Naive thymus-derived CD4-positive, alpha-beta T cell (primary cell): Measurements from ENCODE around the gene PRRC2C. TPM values are rescaled to one million over a fixed set of nuclear protein-coding genes. Genes with fewer than 3 reads are reported as not detected.

Experiments used
- ATAC-seq: fragments of 150-1000 bp; cut with Tn5 transposase; 2 replicates; pipeline ENCODE4 v1.10.0; 2021; ENCODE audit warnings: mild to moderate bottlenecking, moderate library complexity
- CTCF ChIA-PET: fragments of 350-600 bp; sonication (Branson Sonifier 250); formaldehyde crosslinking; loops from one replicate; lab custom pipeline; 2021; ENCODE audit warnings: antibody characterized with exemption; lab: Charles Lee
- POLR2A ChIA-PET: fragments of 350-600 bp; sonication (Branson Sonifier 250); formaldehyde crosslinking; loops from one replicate; lab custom pipeline; 2021; ENCODE audit warnings: antibody characterized with exemption, inconsistent platforms; lab: Charles Lee
- DNase-seq, 9 donors: peaks; one replicate each; pipeline versions ENCODE4 v3.0.0 to v3.0.0-alpha.2; 2020 to 2022; ENCODE audit warnings: mixed read lengths in 1 of 9
- H3K27ac ChIP-seq: one replicate; pipeline ENCODE4 v1.7.0; 2013; ENCODE audit warnings: mild to moderate bottlenecking, low read depth, low read length, moderate library complexity
- H3K27me3 ChIP-seq, 2 donors: one replicate each; pipeline ENCODE4 v1.7.0; 2013; ENCODE audit warnings: low read length in 2 of 2, mild to moderate bottlenecking in 2 of 2, moderate library complexity in 2 of 2; ENCODE audit not compliant: control insufficient read depth in 2 of 2, insufficient read depth in 2 of 2
- H3K36me3 ChIP-seq, 3 experiments: 1 replicate in 2 of 3; 2 replicates in 1 of 3; pipeline ENCODE4 v1.7.0; 2013; ENCODE audit warnings: low read length in 3 of 3, mild to moderate bottlenecking in 3 of 3, moderate library complexity in 1 of 3; ENCODE audit not compliant: insufficient read depth in 3 of 3, control insufficient read depth in 2 of 3
- H3K4me1 ChIP-seq, 2 donors: one replicate each; pipeline ENCODE4 v1.7.0; 2013; ENCODE audit warnings: low read length in 2 of 2, mild to moderate bottlenecking in 2 of 2, moderate library complexity in 1 of 2; ENCODE audit not compliant: control insufficient read depth in 2 of 2, insufficient read depth in 2 of 2
- H3K4me3 ChIP-seq: 2 replicates; pipeline ENCODE4 v1.7.0; 2013; ENCODE audit warnings: mild to moderate bottlenecking, low read length
- H3K9me3 ChIP-seq, 3 experiments: 1 replicate in 2 of 3; 2 replicates in 1 of 3; pipeline ENCODE4 v1.7.0; 2013; ENCODE audit warnings: low read length in 3 of 3; ENCODE audit not compliant: control insufficient read depth in 2 of 3
- H3K27ac Mint-ChIP-seq, 9 donors: one replicate each; pipeline ENCODE4 v1.8.0; 2020 to 2022; ENCODE audit warnings: mixed read lengths in 9 of 9, mild to moderate bottlenecking in 8 of 9, moderate library complexity in 5 of 9, inconsistent platforms in 2 of 9
- H3K27me3 Mint-ChIP-seq, 5 donors: one replicate each; pipeline ENCODE4 v1.8.0; 2021 to 2022; ENCODE audit warnings: mixed read lengths in 5 of 5, mild to moderate bottlenecking in 1 of 5
- H3K36me3 Mint-ChIP-seq, 5 donors: one replicate each; pipeline ENCODE4 v1.8.0; 2020 to 2022; ENCODE audit warnings: mixed read lengths in 5 of 5, mild to moderate bottlenecking in 3 of 5, inconsistent platforms in 1 of 5
- H3K4me1 Mint-ChIP-seq, 7 donors: one replicate each; pipeline ENCODE4 v1.8.0; 2020 to 2022; ENCODE audit warnings: mixed read lengths in 7 of 7, mild to moderate bottlenecking in 3 of 7, inconsistent platforms in 1 of 7
- H3K4me3 Mint-ChIP-seq, 10 donors: one replicate each; pipeline ENCODE4 v1.8.0; 2020 to 2022; ENCODE audit warnings: mild to moderate bottlenecking in 10 of 10, mixed read lengths in 10 of 10, moderate library complexity in 6 of 10, inconsistent platforms in 2 of 10
- H3K9me3 Mint-ChIP-seq, 11 donors: one replicate each; pipeline ENCODE4 v1.8.0; 2020 to 2022; ENCODE audit warnings: mixed read lengths in 11 of 11, mild to moderate bottlenecking in 4 of 11, inconsistent platforms in 1 of 11, moderate library complexity in 1 of 11
- intact Hi-C, 2 donors: fragments of 100-400 bp; cut with micrococcal nuclease; formaldehyde crosslinking; loops; one replicate each; pipeline ENCODE4 v1.15.1; 2023
- polyA plus RNA-seq, 2 donors: library from polyadenylated mRNA; unstranded; fragments of 300-500 nt; fragmentation: Illumina TruSeq; gene quantifications; one replicate each; pipeline ENCODE4 v1.2.3, GENCODE V29; 2021
- total RNA-seq, 6 experiments: library from RNA in 5 of 6; stranded (reverse) in 5 of 6; gene quantifications; 1 replicate in 5 of 6; 2 replicates in 1 of 6; pipeline ENCODE4 v1.2.3 and lab custom pipeline; 2021 to 2026

Gene PRRC2C
- total and polyA plus RNA-seq, 7 experiments from 2014 or later, result 45.2 to 341 (median 285) TPM

DNA sequence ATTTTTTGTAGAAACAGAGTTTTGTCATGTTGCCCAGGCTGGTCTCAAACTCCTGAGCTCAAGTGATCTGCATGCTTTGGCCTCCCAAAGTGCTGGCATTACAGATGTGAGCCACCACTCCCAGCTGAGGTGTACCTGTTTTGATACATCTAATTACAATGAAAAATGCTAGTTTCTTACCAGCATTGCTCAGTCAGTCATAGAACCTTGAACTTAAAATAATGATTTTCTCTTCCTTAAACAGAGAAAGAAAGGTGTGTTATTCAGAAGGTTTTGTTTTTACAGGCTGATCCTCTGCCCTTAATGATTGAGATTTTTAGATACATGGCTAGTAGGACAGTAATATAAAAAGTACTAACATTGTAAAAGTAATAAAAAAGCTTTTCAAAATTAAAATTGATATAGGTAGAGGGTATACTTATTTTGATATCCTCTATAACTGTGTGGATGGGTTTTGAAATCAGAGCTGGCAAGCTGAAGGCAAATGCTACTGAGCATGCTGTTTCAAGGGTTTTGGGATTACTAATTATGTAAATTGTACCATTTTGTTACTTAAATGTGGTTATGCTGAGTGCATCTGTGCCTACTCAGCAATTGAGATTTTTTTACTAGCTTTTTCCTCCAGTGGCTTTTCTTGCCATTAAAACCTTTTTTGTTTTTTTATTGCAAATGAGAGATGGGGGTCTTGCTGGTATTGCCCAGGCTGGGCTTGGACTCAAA lies 16.1 kb downstream of the PRRC2C start:
- Histone ChIP-seq H3K27ac (peak overlapping the region; percentile 10), H3K27me3 (no peaks in the 10 kb centered on the region), H3K4me1 (peaks cover 30 to 37% of the 10 kb centered on the region in 2 donors), H3K9me3 (no peaks in the 10 kb centered on the region), H3K4me3 (no peak overlapping the region), H3K36me3 (peaks cover 0 to 28% (median 0%) of the 10 kb centered on the region in 3 experiments)
- CTCF ChIA-PET, result interaction anchor here (0.8 kb wide), 1 partner anchor 16 kb away, joined by 3 read pairs; the partner anchor contains the start of gene PRRC2C
- H3K4me1 Mint-ChIP-seq, result peaks cover 66 to 97% (median 91%) of the 10 kb centered on the region in 7 donors
- H3K9me3 Mint-ChIP-seq, result peaks cover 0 to 4% (median 0%) of the 10 kb centered on the region in 11 donors
- peak overlapping the region in 4 of 9 donors; percentile 49 to 68 (median 57) for H3K27ac Mint-ChIP-seq
- peak; percentile 7 for ATAC-seq
- POLR2A ChIA-PET, result interaction anchor here (1.0 kb wide), 1 partner anchor 15 kb away, joined by 3 read pairs; no protein-coding TSS in a partner anchor
- peaks cover 4 to 61% (median 29%) of the 10 kb centered on the region in 5 donors for H3K36me3 Mint-ChIP-seq
- H3K4me3 Mint-ChIP-seq, result peak overlapping the region in 7 of 10 donors; percentile 22 to 55 (median 43)
- H3K27me3 Mint-ChIP-seq, result no peaks in the 10 kb centered on the region
- no peak for DNase-seq
- intact Hi-C loops, result loop anchor here in 1 of 2 donors (2.0 kb wide), 1 partner anchor 15 kb away; no protein-coding TSS in a partner anchor

DNA sequence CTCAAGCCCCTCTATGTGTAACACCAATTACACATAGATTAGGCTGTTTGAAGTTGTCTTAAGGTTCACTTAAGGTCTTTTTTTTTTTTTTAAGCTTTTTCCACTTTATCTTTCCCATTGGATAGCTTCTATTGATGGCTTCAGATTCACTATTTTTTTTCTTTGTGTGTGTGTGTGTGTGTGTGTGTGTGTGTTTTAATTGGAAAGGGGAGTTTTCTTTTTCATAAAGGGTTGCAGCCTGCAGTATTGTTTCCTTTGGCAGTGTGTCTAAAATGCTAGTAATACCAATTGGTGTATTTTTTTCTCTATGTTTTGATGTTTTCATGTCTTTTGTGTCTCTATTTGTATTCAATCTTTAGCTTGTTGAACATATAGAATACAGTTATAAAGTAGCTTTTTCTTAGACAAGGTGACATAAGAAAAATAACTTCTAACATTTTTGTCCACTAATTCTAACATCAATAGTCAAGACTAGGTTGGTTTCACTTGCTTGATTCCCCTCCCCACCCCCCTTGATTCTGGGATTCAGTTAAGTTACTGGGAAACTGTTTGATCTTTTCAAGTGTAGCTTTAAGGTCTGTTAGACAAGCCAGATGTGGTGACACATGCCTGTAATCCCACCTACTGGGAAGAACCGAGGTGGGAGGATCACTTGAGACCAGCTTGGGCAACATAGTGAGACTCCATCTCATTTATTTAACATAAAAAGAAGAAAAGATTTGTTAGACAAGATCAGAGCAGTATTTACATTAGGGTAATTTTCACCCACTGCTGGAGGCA lies 21.4 kb downstream of the PRRC2C start:
- CTCF ChIA-PET, result no interaction called here
- Histone ChIP-seq H3K4me3 (no peak overlapping the region), H3K27me3 (no peaks in the 10 kb centered on the region), H3K27ac (peak overlapping the region; percentile 42), H3K4me1 (peaks cover 50 to 72% of the 10 kb centered on the region in 2 donors), H3K9me3 (no peaks in the 10 kb centered on the region), H3K36me3 (peaks cover 0 to 4% (median 0%) of the 10 kb centered on the region in 3 experiments)
- ATAC-seq, result peak; percentile 23
- DNase-seq, result no peak
- POLR2A ChIA-PET, result interaction anchor here (0.6 to 1.5 kb wide), 7 partner anchors 10 to 236 kb away, joined by 3 to 4 read pairs (median 3); partner anchors contain the start of gene PRRC2C
- H3K36me3 Mint-ChIP-seq, result peaks cover 0 to 23% (median 13%) of the 10 kb centered on the region in 5 donors
- peak overlapping the region in 9 of 10 donors; percentile 48 to 73 (median 62) for H3K4me3 Mint-ChIP-seq
- no peaks in the 10 kb centered on the region for H3K27me3 Mint-ChIP-seq
- H3K9me3 Mint-ChIP-seq, result peaks cover 0 to 2% (median 0%) of the 10 kb centered on the region in 11 donors
- intact Hi-C loops, result no loop called here
- peak overlapping the region; percentile 43 to 85 (median 73) for H3K27ac Mint-ChIP-seq
- H3K4me1 Mint-ChIP-seq, result peaks cover 74 to 99% (median 95%) of the 10 kb centered on the region in 7 donors

DNA sequence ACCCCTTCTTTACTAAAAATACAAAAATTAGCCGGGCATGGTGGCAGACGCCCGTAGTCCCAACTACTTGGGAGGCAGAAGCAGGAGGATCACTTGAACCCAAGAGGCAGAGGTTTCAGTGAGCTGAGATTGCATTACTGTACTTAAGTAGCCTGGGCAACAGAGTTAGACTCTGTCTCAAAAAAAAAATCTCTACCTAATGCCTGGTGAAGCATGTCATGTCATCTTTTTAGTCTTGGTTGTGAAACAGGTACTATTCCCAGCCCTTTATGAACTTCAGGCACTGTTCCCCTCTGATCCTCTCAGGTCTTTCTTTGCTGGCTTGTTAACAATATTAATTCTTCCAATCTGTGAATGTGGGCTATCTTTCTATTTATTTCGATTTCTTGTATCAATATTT lies 22.1 kb downstream of the PRRC2C start:
- no peaks in the 10 kb centered on the region for H3K9me3 ChIP-seq
- peaks cover 0 to 20% (median 10%) of the 10 kb centered on the region in 5 donors for H3K36me3 Mint-ChIP-seq
- ChIA-PET POLR2A (interaction anchor here (1.0 to 1.5 kb wide), 2 partner anchors 9 to 21 kb away, joined by 4 read pairs; no protein-coding TSS in a partner anchor), CTCF (no interaction called here)
- H3K4me3 Mint-ChIP-seq, result peak overlapping the region in 9 of 10 donors; percentile 48 to 73 (median 65)
- no peaks in the 10 kb centered on the region for H3K27me3 ChIP-seq
- intact Hi-C loops, result no loop called here
- peaks cover 0 to 3% (median 0%) of the 10 kb centered on the region in 3 experiments for H3K36me3 ChIP-seq
- peak overlapping the region in 6 of 9 donors; percentile 10 to 80 (median 66) for H3K27ac Mint-ChIP-seq
- H3K27ac ChIP-seq, result no peak overlapping the region
- H3K4me1 ChIP-seq, result peaks cover 50 to 69% of the 10 kb centered on the region in 2 donors
- H3K27me3 Mint-ChIP-seq, result no peaks in the 10 kb centered on the region
- H3K4me1 Mint-ChIP-seq, result peaks cover 74 to 99% (median 93%) of the 10 kb centered on the region in 7 donors
- peaks cover 0 to 2% (median 0%) of the 10 kb centered on the region in 11 donors for H3K9me3 Mint-ChIP-seq
- DNase-seq (no peak), ATAC-seq (peak; percentile 11)
- no peak overlapping the region for H3K4me3 ChIP-seq

DNA sequence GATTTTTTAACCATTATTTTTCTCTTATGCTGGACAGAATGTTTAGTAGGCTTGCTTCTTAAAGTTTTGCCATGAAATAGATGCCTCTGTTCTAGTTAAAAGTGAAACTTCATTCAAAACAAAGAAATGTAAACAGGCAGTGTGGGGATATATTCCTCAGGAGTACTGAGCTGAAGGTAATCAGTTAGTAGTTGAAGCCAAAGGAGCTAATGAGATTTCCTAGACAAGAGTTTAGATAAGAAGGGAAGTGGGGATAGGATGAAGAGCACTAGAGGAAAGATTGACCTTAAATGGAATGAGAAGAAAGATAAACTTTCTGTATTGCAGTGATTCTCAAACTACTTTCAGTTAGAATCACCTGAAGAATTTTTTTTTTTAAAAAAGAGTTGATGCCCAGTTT lies 23.9 kb downstream of the PRRC2C start:
- peaks cover 0 to 15% (median 4%) of the 10 kb centered on the region in 5 donors for H3K36me3 Mint-ChIP-seq
- peak overlapping the region; percentile 1 for H3K27ac ChIP-seq
- H3K27ac Mint-ChIP-seq, result peak overlapping the region; percentile 8 to 89 (median 64)
- H3K4me3 Mint-ChIP-seq, result peak overlapping the region in 9 of 10 donors; percentile 13 to 71 (median 39)
- H3K4me3 ChIP-seq, result no peak overlapping the region
- CTCF ChIA-PET, result interaction anchor here (1.3 kb wide), 1 partner anchor 23 kb away, joined by 5 read pairs; the partner anchor contains the start of gene PRRC2C
- DNase-seq, result no peak
- H3K9me3 Mint-ChIP-seq, result no peaks in the 10 kb centered on the region
- H3K27me3 Mint-ChIP-seq, result no peaks in the 10 kb centered on the region
- no peaks in the 10 kb centered on the region for H3K9me3 ChIP-seq
- peaks cover 50 to 54% of the 10 kb centered on the region in 2 donors for H3K4me1 ChIP-seq
- no peaks in the 10 kb centered on the region for H3K27me3 ChIP-seq
- no peak for ATAC-seq
- intact Hi-C loops, result no loop called here
- H3K36me3 ChIP-seq, result peaks cover 0 to 13% (median 12%) of the 10 kb centered on the region in 3 experiments
- POLR2A ChIA-PET, result interaction anchor here (0.8 to 1.2 kb wide), 2 partner anchors 10 to 15 kb away, joined by 3 to 5 read pairs; no protein-coding TSS in a partner anchor
- H3K4me1 Mint-ChIP-seq, result peaks cover 64 to 95% (median 85%) of the 10 kb centered on the region in 7 donors

DNA sequence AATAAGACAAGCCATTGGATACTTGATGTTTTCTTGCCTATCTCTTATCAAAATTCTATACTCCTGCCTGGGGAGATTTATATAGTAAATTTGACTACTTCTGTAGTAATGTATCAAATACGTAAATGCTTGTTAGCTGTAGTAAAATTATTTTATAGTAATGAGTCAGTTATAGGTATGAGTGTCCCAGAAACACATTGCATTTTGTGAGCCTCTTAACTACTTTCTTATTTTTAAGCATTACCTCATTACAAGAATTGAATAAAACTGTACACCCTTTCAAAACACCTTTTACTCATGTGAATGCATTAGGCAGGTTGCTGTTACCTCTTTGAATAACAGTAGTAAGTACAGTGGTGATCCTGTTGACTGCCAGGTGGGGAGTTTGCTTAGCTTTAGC lies 28.4 kb downstream of the PRRC2C start:
- ATAC-seq (no peak), DNase-seq (no peak)
- Histone ChIP-seq H3K27me3 (no peaks in the 10 kb centered on the region), H3K27ac (no peak overlapping the region), H3K4me3 (no peak overlapping the region), H3K9me3 (no peaks in the 10 kb centered on the region), H3K36me3 (peaks cover 23 to 52% (median 24%) of the 10 kb centered on the region in 3 experiments), H3K4me1 (peaks cover 12 to 27% of the 10 kb centered on the region in 2 donors)
- no peak overlapping the region for H3K4me3 Mint-ChIP-seq
- H3K36me3 Mint-ChIP-seq, result peaks cover 7 to 45% (median 24%) of the 10 kb centered on the region in 5 donors
- ChIA-PET POLR2A (interaction anchor here (1.5 kb wide), 1 partner anchor 29 kb away, joined by 6 read pairs; the partner anchor contains the start of gene PRRC2C), CTCF (no interaction called here)
- H3K9me3 Mint-ChIP-seq, result peaks cover 0 to 4% (median 0%) of the 10 kb centered on the region in 11 donors
- peaks cover 34 to 70% (median 63%) of the 10 kb centered on the region in 7 donors for H3K4me1 Mint-ChIP-seq
- intact Hi-C loops, result loop anchor here in 1 of 2 donors (2.0 kb wide), 1 partner anchor 27 kb away; no protein-coding TSS in a partner anchor
- peak overlapping the region in 3 of 9 donors; percentile 40 to 60 (median 44) for H3K27ac Mint-ChIP-seq
- H3K27me3 Mint-ChIP-seq, result no peaks in the 10 kb centered on the region
